GM21717 (cell line): Measurements from ENCODE around the gene PTGIS.

Experiments used
- ATAC-seq: cut with Tn5 transposase; IDR thresholded peaks from one replicate; pipeline ENCODE4 v1.9.1; 2021; ENCODE audit warnings: mild to moderate bottlenecking, moderate library complexity; ENCODE audit not compliant: unreplicated experiment

The PTGIS gene

GRCh38 chr20:49503176-49503575, 64.8 kb downstream of the PTGIS start:
- ATAC-seq: no peak

GRCh38 chr20:49501917-49502316, 66.0 kb downstream of the PTGIS start:
- ATAC-seq: no peak

- ATAC-seq: no peak
Observed at GRCh38 chr20:49497398-49497669, 70.6 kb downstream of the PTGIS start.

GRCh38 chr20:49496553-49497397, 71.2 kb downstream of the PTGIS start:
- ATAC-seq: no peak

DNA sequence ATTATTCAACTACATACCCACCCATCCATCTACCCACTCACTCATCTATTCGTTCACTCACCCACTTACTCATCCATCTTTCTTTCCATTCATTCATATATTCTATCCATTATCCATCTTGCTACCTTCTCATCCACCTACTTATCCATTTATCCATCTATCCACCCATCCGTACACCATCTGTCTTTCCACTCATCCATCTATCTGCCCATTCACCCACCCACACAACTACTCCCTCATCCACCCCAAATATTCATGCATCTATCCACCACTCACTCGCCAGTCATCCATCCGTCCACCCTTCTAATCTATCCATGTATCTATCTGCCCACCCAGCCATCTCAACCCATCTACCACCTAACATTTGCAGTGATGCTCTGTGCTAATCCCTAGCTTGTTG, 71.9 kb downstream of the PTGIS start:
- ATAC-seq: no peak

- ATAC-seq: no peak
Observed at GRCh38 chr20:49490689-49491088, 77.2 kb downstream of the PTGIS start.

GRCh38 chr20:49489688-49490087, 78.2 kb downstream of the PTGIS start:
- no peak for ATAC-seq

GRCh38 chr20:49486064-49486463, 81.9 kb downstream of the PTGIS start:
- no peak for ATAC-seq

GRCh38 chr20:49485563-49485962, 82.4 kb downstream of the PTGIS start:
- no peak for ATAC-seq

GRCh38 chr20:49484180-49485140, 83.5 kb downstream of the PTGIS start:
- ATAC-seq: no peak

GRCh38 chr20:49483696-49484123, 84.2 kb downstream of the PTGIS start:
- no peak for ATAC-seq

GRCh38 chr20:49483018-49483695, 84.8 kb downstream of the PTGIS start:
- ATAC-seq: no peak

GRCh38 chr20:49482621-49483017, 85.3 kb downstream of the PTGIS start, which contains the start of gene KCNB1:
Gene KCNB1 (minus strand): TSS chr20:49482668. CDS start chr20:49482480, 188 bp downstream.
- ATAC-seq: no peak

- ATAC-seq: no peak
Observed at GRCh38 chr20:49482173-49482572, 85.8 kb downstream of the PTGIS start.

DNA sequence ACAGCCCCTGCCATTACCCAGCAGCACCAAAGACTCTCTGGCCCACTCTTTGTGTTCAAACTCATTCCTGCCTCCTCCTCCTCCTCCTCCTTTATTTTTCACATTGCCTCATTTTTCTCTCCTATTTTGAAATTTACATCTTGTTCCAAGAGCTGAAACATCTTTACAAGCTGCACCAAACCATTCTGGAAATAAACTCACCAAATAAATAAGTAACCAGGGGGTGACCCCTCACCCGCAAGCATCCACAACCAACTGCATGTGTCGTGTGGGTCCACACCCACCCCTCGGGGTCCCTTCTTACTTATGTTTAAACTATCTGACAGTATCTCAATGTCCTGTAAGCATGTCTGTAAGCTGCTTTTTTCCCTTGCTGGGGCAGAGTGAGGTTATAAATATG, 86.8 kb downstream of the PTGIS start:
- no peak for ATAC-seq

DNA sequence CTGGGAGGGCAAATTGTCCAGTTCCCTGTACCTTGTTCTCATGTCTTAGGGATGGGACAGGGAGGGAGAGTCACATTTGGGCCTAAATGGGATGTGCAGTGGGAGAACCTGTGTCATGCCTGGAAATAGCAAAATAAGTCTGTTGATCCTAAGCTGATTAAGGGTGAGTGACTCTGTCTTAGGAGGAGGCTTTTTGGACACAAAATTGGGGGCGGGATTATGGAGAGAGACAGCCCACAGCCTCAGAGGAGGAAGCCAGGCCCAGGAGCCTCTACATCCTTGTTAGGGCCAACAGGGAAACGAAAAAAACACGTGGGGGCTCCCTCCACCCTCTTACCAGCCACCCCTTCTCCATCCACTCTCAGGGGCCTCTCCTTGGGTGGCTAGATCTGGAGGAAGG, 87.7 kb downstream of the PTGIS start:
- ATAC-seq: no peak

DNA sequence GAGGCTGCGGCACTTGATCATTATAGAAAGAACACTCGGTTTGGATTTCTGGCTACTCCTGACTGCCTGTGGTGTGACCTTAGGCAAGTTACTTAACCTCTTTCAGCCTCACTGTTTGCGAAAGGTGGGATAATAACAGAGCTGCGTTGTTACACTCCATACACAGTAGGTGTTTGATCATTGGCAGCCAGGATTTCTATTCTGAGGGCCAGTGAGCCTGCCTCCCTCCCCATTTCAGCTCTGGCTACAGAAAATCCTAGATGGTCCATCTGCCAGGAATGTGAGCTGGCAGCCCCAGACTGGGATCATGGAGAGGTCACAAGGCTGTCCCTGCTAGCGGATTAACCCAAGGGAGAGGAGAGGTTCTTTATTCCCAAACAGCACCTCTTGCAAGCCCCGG, 88.2 kb downstream of the PTGIS start:
- no peak for ATAC-seq

DNA sequence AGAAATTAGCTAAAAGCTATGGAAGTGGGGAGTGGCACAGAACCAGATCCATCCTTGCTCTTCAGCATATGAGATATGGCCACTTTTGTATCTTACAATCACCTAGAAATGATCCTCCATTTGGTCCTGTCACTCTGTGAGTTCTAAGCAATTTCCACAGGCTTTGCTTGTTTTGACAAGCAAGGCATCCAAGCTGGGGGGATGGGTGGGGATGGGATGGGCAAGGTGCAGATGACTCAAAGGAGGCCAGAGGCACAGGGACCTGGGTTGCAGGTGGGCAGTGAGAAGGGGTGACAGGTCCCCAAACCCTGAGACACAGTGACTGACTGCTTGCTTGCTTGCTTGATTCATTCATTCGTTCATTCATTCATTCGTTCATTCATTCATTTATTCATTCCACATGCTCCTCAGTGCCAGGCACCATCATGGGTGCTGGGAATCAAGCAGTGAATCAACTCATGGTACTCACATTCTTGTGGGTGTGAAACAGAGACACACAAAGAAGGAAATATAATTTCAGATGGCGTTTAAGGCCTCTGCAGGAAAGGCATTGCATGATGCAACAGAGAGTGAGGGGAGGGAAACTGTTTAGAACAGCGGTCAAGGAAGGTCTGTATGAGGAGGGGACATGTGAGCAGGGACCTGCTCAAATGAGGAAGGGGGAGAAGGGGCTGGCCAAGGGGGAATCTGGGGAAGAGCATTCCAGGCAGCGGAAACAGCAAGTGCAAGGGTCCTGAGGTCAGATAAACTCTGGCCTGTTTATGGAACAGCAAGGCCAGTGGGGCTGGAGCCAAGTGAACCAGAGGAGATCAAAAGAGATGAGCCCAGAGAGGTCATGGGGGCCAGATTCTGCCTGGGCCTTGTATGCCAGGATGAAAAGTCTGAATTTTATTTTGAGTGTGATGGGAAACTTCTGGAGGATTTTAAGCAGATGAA, 88.9 kb downstream of the PTGIS start:
- ATAC-seq: no peak

GRCh38 chr20:49478266-49478665, 89.7 kb downstream of the PTGIS start:
- ATAC-seq: no peak

- ATAC-seq: no peak
Observed at GRCh38 chr20:49477200-49477599, 90.7 kb downstream of the PTGIS start.
